Loucy (cell line): ENCODE results near the gene MOB1B.

Source experiments
- H2AFZ ChIP-seq: fragments of 200-600 bp; sonication (generic); 2 replicates; pipeline ENCODE4 v1.6.0; 2016; ENCODE audit warnings: antibody characterized with exemption, mild to moderate bottlenecking, low read length, moderate library complexity
- H3F3A ChIP-seq: fragments of 200-600 bp; 2 replicates; pipeline ENCODE4 v1.6.0; 2016; ENCODE audit warnings: antibody characterized with exemption, low read depth, mild to moderate bottlenecking
- H3K27me3 ChIP-seq: fragments of 200-600 bp; sonication (generic); 2 replicates; pipeline ENCODE4 v1.6.1; 2014; ENCODE audit warnings: low read length, mild to moderate bottlenecking; ENCODE audit not compliant: insufficient read depth, poor library complexity, severe bottlenecking
- H3K36me3 ChIP-seq: fragments of 200-600 bp; sonication (generic); 2 replicates; pipeline ENCODE4 v1.6.1; 2016; ENCODE audit warnings: low read length; ENCODE audit not compliant: insufficient read depth
- H3K4me1 ChIP-seq: fragments of 200-600 bp; sonication (generic); 2 replicates; pipeline ENCODE4 v1.5.1; 2014; ENCODE audit warnings: low read length, mild to moderate bottlenecking; ENCODE audit not compliant: insufficient read depth, poor library complexity, severe bottlenecking
- H3K4me2 ChIP-seq: fragments of 200-600 bp; sonication (generic); 2 replicates; pipeline ENCODE4 v1.6.0; 2014; ENCODE audit warnings: antibody characterized with exemption, low read length, low read depth, mild to moderate bottlenecking; ENCODE audit not compliant: poor library complexity, severe bottlenecking
- H3K4me3 ChIP-seq: fragments of 200-600 bp; sonication (generic); 2 replicates; pipeline ENCODE4 v1.5.1; 2014; ENCODE audit warnings: low read length, mild to moderate bottlenecking, mixed read lengths; ENCODE audit not compliant: poor library complexity, severe bottlenecking
- H3K79me2 ChIP-seq: fragments of 200-600 bp; sonication (generic); 2 replicates; pipeline ENCODE4 v1.6.1; 2014; ENCODE audit warnings: low read length; ENCODE audit not compliant: insufficient read depth
- H3K9ac ChIP-seq: fragments of 200-600 bp; sonication (generic); 2 replicates; pipeline ENCODE4 v1.6.0; 2014; ENCODE audit warnings: mild to moderate bottlenecking, low read depth, low read length, moderate library complexity; ENCODE audit not compliant: poor library complexity, severe bottlenecking
- H3K9me2 ChIP-seq: fragments of 200-600 bp; sonication (generic); replicated peaks from 2 replicates; pipeline ENCODE4 v1.6.1; 2016; ENCODE audit warnings: low read depth, low read length, mixed read lengths
- H3K9me3 ChIP-seq: fragments of 200-600 bp; sonication (generic); 2 replicates; pipeline ENCODE4 v1.6.1; 2014; ENCODE audit warnings: mild to moderate bottlenecking, antibody characterized with exemption, low read length, low read depth; ENCODE audit not compliant: insufficient read depth
- H4K20me1 ChIP-seq: fragments of 200-600 bp; sonication (generic); 2 replicates; pipeline ENCODE4 v1.6.0; 2014; ENCODE audit warnings: antibody characterized with exemption, low read length, mild to moderate bottlenecking; ENCODE audit not compliant: insufficient read depth, poor library complexity, severe bottlenecking
- EZH2phosphoT487 ChIP-seq: fragments of 200-600 bp; IDR thresholded peaks from 2 replicates; pipeline ENCODE4 v1.6.1; 2018; ENCODE audit warnings: antibody characterized with exemption, mild to moderate bottlenecking, moderate library complexity, borderline replicate concordance
- TF ChIP-seq, protein P1 (sequence below): fragments of 200-600 bp; sonication (generic); conservative IDR thresholded peaks from 2 replicates; pipeline ENCODE4 v1.5.1; 2014; ENCODE audit warnings: mild to moderate bottlenecking, antibody characterized with exemption, low read length

Gene MOB1B

DNA sequence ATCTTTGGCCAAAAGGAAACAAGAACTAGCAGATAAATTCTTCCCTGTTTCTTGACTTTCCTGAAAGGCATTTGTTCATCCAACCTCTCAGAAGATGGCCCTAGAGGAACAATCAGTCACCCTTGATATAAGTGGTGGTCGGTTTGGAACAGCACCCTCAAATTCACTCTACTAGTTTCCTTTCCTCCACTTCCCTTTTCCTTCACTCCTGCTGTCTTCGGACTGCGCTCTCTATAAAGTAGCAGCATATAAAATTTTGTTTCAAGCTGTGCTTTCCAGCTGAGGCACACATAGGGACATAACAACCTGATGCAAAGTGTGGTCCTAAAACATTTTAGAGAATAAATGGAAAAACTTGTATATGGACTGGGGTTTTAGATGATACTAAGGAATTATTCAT, 29.0 kb upstream of the MOB1B start:
- no peaks in the 10 kb centered on the region for H3F3A ChIP-seq
- H3K79me2 ChIP-seq, result no peaks in the 10 kb centered on the region
- H3K4me1 ChIP-seq, result no peaks in the 10 kb centered on the region
- H3K4me2 ChIP-seq, result no peak overlapping the region
- no peaks in the 10 kb centered on the region for H4K20me1 ChIP-seq
- no peaks in the 10 kb centered on the region for H3K9me3 ChIP-seq
- TF ChIP-seq EZH2phosphoT487, result no peak
- TF ChIP-seq, protein P1, sequence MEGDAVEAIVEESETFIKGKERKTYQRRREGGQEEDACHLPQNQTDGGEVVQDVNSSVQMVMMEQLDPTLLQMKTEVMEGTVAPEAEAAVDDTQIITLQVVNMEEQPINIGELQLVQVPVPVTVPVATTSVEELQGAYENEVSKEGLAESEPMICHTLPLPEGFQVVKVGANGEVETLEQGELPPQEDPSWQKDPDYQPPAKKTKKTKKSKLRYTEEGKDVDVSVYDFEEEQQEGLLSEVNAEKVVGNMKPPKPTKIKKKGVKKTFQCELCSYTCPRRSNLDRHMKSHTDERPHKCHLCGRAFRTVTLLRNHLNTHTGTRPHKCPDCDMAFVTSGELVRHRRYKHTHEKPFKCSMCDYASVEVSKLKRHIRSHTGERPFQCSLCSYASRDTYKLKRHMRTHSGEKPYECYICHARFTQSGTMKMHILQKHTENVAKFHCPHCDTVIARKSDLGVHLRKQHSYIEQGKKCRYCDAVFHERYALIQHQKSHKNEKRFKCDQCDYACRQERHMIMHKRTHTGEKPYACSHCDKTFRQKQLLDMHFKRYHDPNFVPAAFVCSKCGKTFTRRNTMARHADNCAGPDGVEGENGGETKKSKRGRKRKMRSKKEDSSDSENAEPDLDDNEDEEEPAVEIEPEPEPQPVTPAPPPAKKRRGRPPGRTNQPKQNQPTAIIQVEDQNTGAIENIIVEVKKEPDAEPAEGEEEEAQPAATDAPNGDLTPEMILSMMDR, result no peak
- H3K9me2 ChIP-seq, result no peaks in the 10 kb centered on the region
- H3K36me3 ChIP-seq, result no peaks in the 10 kb centered on the region
- H3K4me3 ChIP-seq, result no peak overlapping the region
- no peak overlapping the region for H2AFZ ChIP-seq
- no peaks in the 10 kb centered on the region for H3K27me3 ChIP-seq
- H3K9ac ChIP-seq, result no peak overlapping the region

DNA sequence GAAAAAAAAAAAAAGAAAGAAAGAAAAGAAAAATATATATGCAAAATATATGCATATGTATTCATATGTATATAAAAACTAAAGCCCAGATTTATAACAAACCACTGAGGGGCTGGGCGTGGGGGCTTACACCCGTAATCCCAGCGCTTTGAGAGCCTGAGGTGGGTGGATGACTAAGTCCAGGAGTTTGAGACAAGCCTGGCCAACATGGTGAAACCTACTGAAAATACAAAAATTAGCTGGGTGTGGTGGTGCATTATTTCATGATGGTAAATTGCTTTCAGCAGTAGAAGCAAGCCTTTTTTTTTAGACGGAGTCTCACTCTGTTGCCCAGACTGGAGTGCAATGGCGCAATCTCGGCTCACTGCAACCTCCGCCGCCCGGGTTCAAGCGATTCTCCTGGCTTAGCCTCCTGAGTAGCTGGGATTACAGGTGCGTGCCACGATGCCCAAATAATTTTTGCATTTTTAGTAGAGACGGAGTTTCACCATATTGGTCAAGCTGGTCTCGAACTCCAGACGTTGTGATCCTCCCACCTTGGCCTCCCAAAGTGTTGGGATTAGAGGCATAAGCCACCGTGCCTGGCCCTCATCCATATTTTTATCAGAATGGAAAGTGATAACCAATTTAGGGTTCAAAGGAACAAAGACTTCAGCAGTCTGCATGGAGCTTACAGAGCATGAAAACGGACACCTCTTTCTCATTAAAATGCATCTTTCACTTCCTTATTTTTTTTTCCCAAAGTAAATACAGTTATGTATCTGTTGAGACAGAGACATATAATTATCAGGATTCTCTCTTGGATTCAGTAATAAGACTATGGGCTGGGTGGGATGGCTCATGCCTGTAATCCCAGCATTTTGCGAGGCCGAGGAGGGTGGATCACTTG, 27.7 kb upstream of the MOB1B start:
- H4K20me1 ChIP-seq, result no peaks in the 10 kb centered on the region
- H3K27me3 ChIP-seq, result no peaks in the 10 kb centered on the region
- no peaks in the 10 kb centered on the region for H3K9me3 ChIP-seq
- H3K9me2 ChIP-seq, result no peaks in the 10 kb centered on the region
- H3F3A ChIP-seq, result no peaks in the 10 kb centered on the region
- H3K4me3 ChIP-seq, result no peak overlapping the region
- H2AFZ ChIP-seq, result no peak overlapping the region
- no peak for TF ChIP-seq EZH2phosphoT487
- TF ChIP-seq, protein P1, result no peak
- no peaks in the 10 kb centered on the region for H3K36me3 ChIP-seq
- H3K79me2 ChIP-seq, result no peaks in the 10 kb centered on the region
- H3K4me2 ChIP-seq, result no peak overlapping the region
- H3K4me1 ChIP-seq, result no peaks in the 10 kb centered on the region
- H3K9ac ChIP-seq, result no peak overlapping the region

DNA sequence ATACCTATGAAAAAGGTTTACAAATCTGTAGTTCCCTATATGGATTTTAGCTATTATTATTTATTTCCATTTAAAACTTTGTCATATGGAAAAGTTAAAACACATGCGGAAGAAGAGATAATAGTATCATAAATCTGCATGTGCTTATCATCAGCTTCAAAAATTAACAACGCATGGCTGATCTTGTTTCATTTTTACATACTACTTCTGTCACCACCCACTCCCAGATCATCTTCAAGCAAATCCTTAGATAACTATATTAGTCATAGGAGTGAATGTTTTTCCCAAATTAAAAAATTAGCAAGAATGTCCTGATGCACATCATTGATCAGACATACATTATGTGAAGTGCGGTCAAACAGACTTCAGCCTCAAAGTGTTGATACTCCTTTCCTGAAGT, 24.6 kb upstream of the MOB1B start:
- no peaks in the 10 kb centered on the region for H3K9me3 ChIP-seq
- no peaks in the 10 kb centered on the region for H3K79me2 ChIP-seq
- H2AFZ ChIP-seq, result no peak overlapping the region
- no peaks in the 10 kb centered on the region for H3K4me1 ChIP-seq
- no peaks in the 10 kb centered on the region for H3F3A ChIP-seq
- no peak overlapping the region for H3K4me3 ChIP-seq
- no peaks in the 10 kb centered on the region for H4K20me1 ChIP-seq
- H3K4me2 ChIP-seq, result no peak overlapping the region
- no peaks in the 10 kb centered on the region for H3K36me3 ChIP-seq
- TF ChIP-seq, protein P1, result no peak
- no peak for TF ChIP-seq EZH2phosphoT487
- H3K9me2 ChIP-seq, result no peaks in the 10 kb centered on the region
- no peak overlapping the region for H3K9ac ChIP-seq
- H3K27me3 ChIP-seq, result no peaks in the 10 kb centered on the region
